ENCODE measurements around the gene TTC27.

DNA sequence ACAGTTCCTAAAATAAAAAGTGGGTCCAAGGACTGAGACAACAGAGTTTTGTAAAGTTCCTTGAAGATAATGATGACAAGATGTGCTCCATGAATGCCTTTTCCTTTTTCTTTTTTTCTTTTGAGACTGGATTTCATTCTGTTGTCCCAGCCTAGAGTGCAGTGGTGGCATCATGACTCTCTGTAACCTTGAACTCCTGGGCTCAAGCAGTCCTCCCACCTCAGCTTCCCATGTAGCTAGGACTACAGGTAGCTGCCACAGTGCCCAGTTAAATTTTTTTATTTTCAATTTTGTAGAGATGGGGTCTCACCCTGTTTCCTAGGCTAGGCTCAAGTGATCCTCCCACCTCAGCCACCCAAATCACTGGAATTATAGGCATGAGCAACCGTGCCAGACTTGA lies 16.1 kb upstream of the TTC27 start:
- TF ChIP-seq, protein P1, sequence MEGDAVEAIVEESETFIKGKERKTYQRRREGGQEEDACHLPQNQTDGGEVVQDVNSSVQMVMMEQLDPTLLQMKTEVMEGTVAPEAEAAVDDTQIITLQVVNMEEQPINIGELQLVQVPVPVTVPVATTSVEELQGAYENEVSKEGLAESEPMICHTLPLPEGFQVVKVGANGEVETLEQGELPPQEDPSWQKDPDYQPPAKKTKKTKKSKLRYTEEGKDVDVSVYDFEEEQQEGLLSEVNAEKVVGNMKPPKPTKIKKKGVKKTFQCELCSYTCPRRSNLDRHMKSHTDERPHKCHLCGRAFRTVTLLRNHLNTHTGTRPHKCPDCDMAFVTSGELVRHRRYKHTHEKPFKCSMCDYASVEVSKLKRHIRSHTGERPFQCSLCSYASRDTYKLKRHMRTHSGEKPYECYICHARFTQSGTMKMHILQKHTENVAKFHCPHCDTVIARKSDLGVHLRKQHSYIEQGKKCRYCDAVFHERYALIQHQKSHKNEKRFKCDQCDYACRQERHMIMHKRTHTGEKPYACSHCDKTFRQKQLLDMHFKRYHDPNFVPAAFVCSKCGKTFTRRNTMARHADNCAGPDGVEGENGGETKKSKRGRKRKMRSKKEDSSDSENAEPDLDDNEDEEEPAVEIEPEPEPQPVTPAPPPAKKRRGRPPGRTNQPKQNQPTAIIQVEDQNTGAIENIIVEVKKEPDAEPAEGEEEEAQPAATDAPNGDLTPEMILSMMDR (IDR thresholded peaks at IDR 0.05): no peak
- TF ChIP-seq POLR2A (IDR thresholded peaks at IDR 0.05): no peak

Data from ovary (tissue), 3 donors.